Tibial nerve (tissue), 4 donors: ENCODE measurements around the gene PARD6B. TPM values are rescaled to one million over a fixed set of nuclear protein-coding genes. Genes with fewer than 3 reads are reported as not detected.

Source experiments
- DNase-seq, 2 donors: peaks; one replicate each; pipeline ENCODE4 v3.0.0-alpha.2; 2019; ENCODE audit warnings: low spot score in 2 of 2
- H3K27ac ChIP-seq, 4 donors: fragments of 200-600 bp; sonication (generic) in 3 of 4; one replicate each; pipeline ENCODE4 v1.5.1; 2017 to 2019; ENCODE audit warnings: mild to moderate bottlenecking in 1 of 4
- H3K27me3 ChIP-seq, 2 donors: fragments of 200-600 bp; sonication (generic) in 1 of 2; one replicate each; pipeline versions ENCODE4 v1.5.1 to v1.6.0; 2017 to 2019
- H3K36me3 ChIP-seq, 3 donors: fragments of 200-600 bp; sonication (generic); one replicate each; pipeline ENCODE4 v1.5.1; 2018 to 2019
- H3K4me1 ChIP-seq, 4 donors: fragments of 200-600 bp; sonication (generic) in 3 of 4; one replicate each; pipeline ENCODE4 v1.5.1; 2017 to 2019
- H3K4me3 ChIP-seq, 4 donors: fragments of 200-600 bp; sonication (generic) in 3 of 4; one replicate each; pipeline ENCODE4 v1.5.1; 2017 to 2019; ENCODE audit warnings: mild to moderate bottlenecking in 1 of 4, moderate library complexity in 1 of 4
- H3K9me3 ChIP-seq, 4 donors: fragments of 200-600 bp; sonication (generic) in 3 of 4; one replicate each; pipeline ENCODE4 v1.5.1; 2017 to 2019
- CTCF ChIP-seq, 5 experiments: fragments of 200-600 bp in 3 of 5; fragments of 450-650 bp in 2 of 5; sonication (generic) in 3 of 5; IDR thresholded peaks; one replicate each; pipeline ENCODE4 v1.5.1; 2016 to 2019; ENCODE audit warnings: antibody characterized with exemption in 5 of 5, mild to moderate bottlenecking in 3 of 5, moderate library complexity in 2 of 5
- EP300 ChIP-seq, 2 donors: sonication (generic); formaldehyde crosslinking; IDR thresholded peaks; one replicate each; pipeline ENCODE4 v1.6.1; 2017; ENCODE audit warnings: antibody characterized with exemption in 2 of 2, mild to moderate bottlenecking in 1 of 2
- POLR2A ChIP-seq, 2 donors: fragments of 450-650 bp; IDR thresholded peaks; one replicate each; pipeline ENCODE4 v1.6.1; 2017; ENCODE audit warnings: antibody characterized with exemption in 2 of 2, mild to moderate bottlenecking in 2 of 2, moderate library complexity in 2 of 2
- WGBS, 2 donors: methylation state at CpG; one replicate each; pipeline ENCODE4 v1.1.5; 2018; 5-methylcytosine and 5-hydroxymethylcytosine counted together
- total RNA-seq, 4 donors: library from RNA; depleted of rRNA; stranded (reverse); fragments of >200 nt; gene quantifications; one replicate each; pipeline ENCODE4 v1.1.0, GENCODE V29; 2016

The PARD6B gene
- total RNA-seq, 4 donors from 2014 or later: 2.4 to 3.8 (median 3.5) TPM

DNA sequence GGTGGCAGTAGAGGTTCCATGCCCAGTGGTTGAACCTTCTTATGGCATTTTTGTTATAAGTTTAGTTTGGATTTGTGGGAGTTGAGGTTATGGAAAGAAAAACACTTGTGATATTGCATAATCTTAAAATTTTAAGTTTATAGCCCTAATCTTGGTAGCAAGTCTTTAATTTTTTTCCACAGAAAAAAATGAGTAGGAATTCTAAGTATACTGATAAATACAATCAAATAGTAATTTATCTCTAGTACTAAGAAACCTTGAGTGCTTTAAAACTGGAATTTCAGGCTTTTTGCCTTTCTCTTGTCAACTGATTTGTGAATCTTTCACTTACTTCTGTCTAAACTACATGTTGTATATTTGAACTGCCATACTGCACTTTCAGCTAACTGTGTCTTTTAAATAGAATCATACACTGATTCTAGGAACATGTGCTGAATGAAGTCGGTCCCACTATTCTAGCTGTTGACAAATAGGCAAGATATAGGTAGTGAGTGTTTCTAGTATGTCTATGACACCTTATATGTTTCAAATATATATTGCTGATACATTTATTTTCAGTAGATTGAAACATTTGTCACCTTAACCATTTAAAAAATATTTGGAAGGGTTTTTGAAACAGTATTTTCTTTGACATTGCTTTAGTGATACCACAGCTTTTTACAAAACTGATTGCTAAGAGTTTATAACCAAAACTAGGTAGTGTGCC lies 2.4 kb downstream of the PARD6B start:
- H3K36me3 ChIP-seq: peaks cover 0 to 3% (median 0%) of the 10 kb centered on the region in 3 donors
- peaks cover 0 to 19% (median 12%) of the 10 kb centered on the region in 4 donors for H3K4me1 ChIP-seq
- TF ChIP-seq EP300 (IDR thresholded peaks at IDR 0.05) (no peak), POLR2A (IDR thresholded peaks at IDR 0.05) (no peak), CTCF (IDR thresholded peaks at IDR 0.05) (no peak)
- 77 to 83% methylated on average over 1 of the region's 1 CpG for WGBS, 2 donors
- H3K4me3 ChIP-seq: no peak overlapping the region
- no peaks in the 10 kb centered on the region for H3K9me3 ChIP-seq
- H3K27me3 ChIP-seq: peaks cover 0 to 2% of the 10 kb centered on the region in 2 donors
- H3K27ac ChIP-seq: peak overlapping the region in 2 of 4 donors; percentile 80 to 93
- DNase-seq: no peak

DNA sequence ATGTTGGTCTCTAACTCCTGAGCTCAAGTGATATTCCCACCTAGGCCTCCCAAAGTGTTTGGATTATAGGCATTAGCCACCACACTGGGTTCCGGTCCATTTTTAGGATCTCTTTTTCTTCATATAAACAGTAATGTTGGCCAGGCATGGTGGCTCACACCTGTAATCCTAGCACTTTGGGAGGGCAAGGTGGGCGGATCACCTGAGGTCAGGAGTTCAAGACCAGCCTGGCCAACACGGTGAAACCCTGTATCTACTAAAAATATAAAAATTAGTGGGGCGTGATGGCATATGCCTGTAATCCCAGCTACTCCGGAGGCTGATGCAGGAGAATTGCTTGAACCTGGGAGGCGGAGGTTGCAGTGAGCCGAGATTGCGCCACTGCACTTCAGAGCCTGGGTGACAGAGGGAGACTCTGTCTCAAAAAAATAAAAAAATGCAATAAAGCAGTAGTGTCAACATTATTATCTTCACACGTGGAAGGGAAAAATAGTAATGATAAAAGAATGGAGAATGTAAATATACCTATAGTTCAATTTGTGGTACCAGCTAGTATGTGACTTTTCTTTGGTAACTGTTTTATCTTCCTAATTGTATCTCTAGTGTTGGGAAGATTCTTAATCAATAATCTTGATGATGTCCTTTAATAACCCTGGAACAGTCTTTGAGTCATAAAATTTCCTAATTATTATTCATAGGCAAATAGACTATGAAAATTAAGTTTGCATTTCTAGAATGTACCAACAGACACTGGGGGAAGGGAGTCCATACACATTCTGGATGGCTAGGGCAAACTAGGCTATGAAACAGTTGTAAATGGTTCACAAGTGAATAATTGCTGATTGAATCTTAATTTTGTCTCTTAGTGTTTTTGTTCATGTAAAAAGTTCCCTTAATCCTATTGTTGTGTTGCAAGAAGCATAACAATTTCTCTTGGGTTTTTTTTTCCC lies 3.6 kb downstream of the PARD6B start:
- DNase-seq: no peak
- H3K27me3 ChIP-seq: peaks cover 0 to 2% of the 10 kb centered on the region in 2 donors
- H3K4me3 ChIP-seq: no peak overlapping the region
- no peaks in the 10 kb centered on the region for H3K9me3 ChIP-seq
- 91 to 92% methylated on average over 9 of the region's 9 CpGs for WGBS, 2 donors
- H3K4me1 ChIP-seq: peaks cover 0 to 19% (median 12%) of the 10 kb centered on the region in 4 donors
- peaks cover 0 to 3% (median 0%) of the 10 kb centered on the region in 3 donors for H3K36me3 ChIP-seq
- TF ChIP-seq EP300 (IDR thresholded peaks at IDR 0.05) (no peak), CTCF (IDR thresholded peaks at IDR 0.05) (no peak), POLR2A (IDR thresholded peaks at IDR 0.05) (no peak)
- no peak overlapping the region for H3K27ac ChIP-seq

DNA sequence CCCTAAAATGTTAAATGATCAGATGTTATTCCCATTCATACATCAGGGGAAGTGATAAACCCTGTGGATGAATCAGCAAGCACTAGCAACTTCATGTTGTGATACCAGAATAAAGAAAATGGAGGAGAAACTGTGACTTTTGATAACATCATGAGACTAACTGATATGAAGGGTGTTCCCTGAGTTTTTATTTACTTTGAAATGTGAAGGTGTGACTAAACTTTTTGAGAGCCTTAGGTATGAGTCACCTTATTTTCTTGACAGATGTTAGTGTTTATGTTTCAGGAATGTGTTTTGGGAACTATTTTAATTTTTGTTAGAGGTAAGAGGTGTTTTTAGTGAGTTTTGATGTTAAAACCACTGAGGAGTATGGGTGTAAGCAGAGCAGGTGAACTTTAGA lies 4.4 kb downstream of the PARD6B start:
- no peak for TF ChIP-seq CTCF (IDR thresholded peaks at IDR 0.05)
- Histone ChIP-seq H3K27me3 (peaks cover 0 to 2% of the 10 kb centered on the region in 2 donors), H3K4me3 (no peak overlapping the region), H3K9me3 (no peaks in the 10 kb centered on the region), H3K27ac (peak overlapping the region in 1 of 4 donors; percentile 13), H3K4me1 (peaks cover 0 to 13% (median 10%) of the 10 kb centered on the region in 4 donors), H3K36me3 (peaks cover 0 to 3% (median 0%) of the 10 kb centered on the region in 3 donors)
- no peak for DNase-seq

DNA sequence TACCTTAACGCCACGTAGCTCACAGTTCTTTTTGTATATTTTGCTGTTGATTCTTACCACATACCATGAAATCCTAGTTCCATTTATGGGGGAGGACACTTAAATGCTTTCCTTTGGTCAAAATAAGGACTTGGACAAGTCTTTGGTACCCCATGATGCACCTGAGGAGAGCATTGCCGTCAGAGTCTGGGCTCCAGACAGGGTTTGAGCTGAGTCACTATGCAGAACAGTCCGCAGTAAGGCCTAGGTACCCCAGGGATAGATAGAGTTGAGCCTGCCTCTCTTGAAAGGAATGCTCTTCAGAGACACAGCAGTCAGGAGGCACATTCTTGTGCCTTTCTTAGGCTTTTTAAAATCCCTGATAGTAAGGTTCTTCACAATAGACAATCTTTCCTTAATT lies 6.0 kb downstream of the PARD6B start:
- peaks cover 0 to 4% (median 3%) of the 10 kb centered on the region in 4 donors for H3K4me1 ChIP-seq
- H3K4me3 ChIP-seq: no peak overlapping the region
- H3K36me3 ChIP-seq: peaks cover 0 to 3% (median 0%) of the 10 kb centered on the region in 3 donors
- 82 to 88% methylated on average over 4 of the region's 4 CpGs for WGBS, 2 donors
- TF ChIP-seq EP300 (IDR thresholded peaks at IDR 0.05): no peak
- TF ChIP-seq POLR2A (IDR thresholded peaks at IDR 0.05): no peak
- peaks cover 0 to 2% of the 10 kb centered on the region in 2 donors for H3K27me3 ChIP-seq
- no peak overlapping the region for H3K27ac ChIP-seq
- no peaks in the 10 kb centered on the region for H3K9me3 ChIP-seq
- DNase-seq: no peak

GRCh38 chr20:50743087-50743486 lies 11.7 kb downstream of the PARD6B start:
- WGBS, 2 donors: 77 to 83% methylated on average over 4 of the region's 4 CpGs
- no peak for TF ChIP-seq CTCF (IDR thresholded peaks at IDR 0.05)
- TF ChIP-seq POLR2A (IDR thresholded peaks at IDR 0.05): no peak
- no peak for TF ChIP-seq EP300 (IDR thresholded peaks at IDR 0.05)
- Histone ChIP-seq H3K36me3 (no peaks in the 10 kb centered on the region), H3K4me3 (no peak overlapping the region), H3K27ac (peak overlapping the region in 2 of 4 donors; percentile 0 to 89), H3K9me3 (no peaks in the 10 kb centered on the region), H3K27me3 (no peaks in the 10 kb centered on the region), H3K4me1 (peaks cover 0 to 52% (median 21%) of the 10 kb centered on the region in 4 donors)
- no peak for DNase-seq
